ENCODE measurements around the gene ZNF844.

ZNF844 gene

GRCh38 chr19:12052091-12052496 lies 12.4 kb upstream of the ZNF844 start:
- no peaks in the 10 kb centered on the region for H3K9me2 ChIP-seq (replicated peaks; ENCODE audit: low read depth, low read length)
- H3K27me3 ChIP-seq (ENCODE audit: insufficient read depth, low read length, poor library complexity, severe bottlenecking): no peaks in the 10 kb centered on the region
- H3F3A ChIP-seq (ENCODE audit: low read depth): no peaks in the 10 kb centered on the region; the same call in 1 of the 2 replicates
- TF ChIP-seq, protein P1, sequence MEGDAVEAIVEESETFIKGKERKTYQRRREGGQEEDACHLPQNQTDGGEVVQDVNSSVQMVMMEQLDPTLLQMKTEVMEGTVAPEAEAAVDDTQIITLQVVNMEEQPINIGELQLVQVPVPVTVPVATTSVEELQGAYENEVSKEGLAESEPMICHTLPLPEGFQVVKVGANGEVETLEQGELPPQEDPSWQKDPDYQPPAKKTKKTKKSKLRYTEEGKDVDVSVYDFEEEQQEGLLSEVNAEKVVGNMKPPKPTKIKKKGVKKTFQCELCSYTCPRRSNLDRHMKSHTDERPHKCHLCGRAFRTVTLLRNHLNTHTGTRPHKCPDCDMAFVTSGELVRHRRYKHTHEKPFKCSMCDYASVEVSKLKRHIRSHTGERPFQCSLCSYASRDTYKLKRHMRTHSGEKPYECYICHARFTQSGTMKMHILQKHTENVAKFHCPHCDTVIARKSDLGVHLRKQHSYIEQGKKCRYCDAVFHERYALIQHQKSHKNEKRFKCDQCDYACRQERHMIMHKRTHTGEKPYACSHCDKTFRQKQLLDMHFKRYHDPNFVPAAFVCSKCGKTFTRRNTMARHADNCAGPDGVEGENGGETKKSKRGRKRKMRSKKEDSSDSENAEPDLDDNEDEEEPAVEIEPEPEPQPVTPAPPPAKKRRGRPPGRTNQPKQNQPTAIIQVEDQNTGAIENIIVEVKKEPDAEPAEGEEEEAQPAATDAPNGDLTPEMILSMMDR (conservative IDR thresholded peaks at IDR 0.05; ENCODE audit: low read length): no peak
- TF ChIP-seq EZH2phosphoT487 (IDR thresholded peaks at IDR 0.05; ENCODE audit: borderline replicate concordance): no peak
- H3K9ac ChIP-seq (ENCODE audit: low read depth, low read length, poor library complexity, severe bottlenecking): peak overlapping the region; percentile 67
- H4K20me1 ChIP-seq (ENCODE audit: insufficient read depth, low read length, poor library complexity, severe bottlenecking): no peaks in the 10 kb centered on the region
- peak overlapping the region; percentile 73; the same call in 1 of the 2 replicates for H2AFZ ChIP-seq (ENCODE audit: low read length)
- no peaks in the 10 kb centered on the region for H3K9me3 ChIP-seq (ENCODE audit: insufficient read depth, low read depth, low read length)
- H3K4me2 ChIP-seq (ENCODE audit: low read depth, low read length, poor library complexity, severe bottlenecking): peak overlapping the region; percentile 67
- no peaks in the 10 kb centered on the region for H3K4me1 ChIP-seq (ENCODE audit: insufficient read depth, low read length, poor library complexity, severe bottlenecking)
- H3K36me3 ChIP-seq (ENCODE audit: insufficient read depth, low read length): no peaks in the 10 kb centered on the region
- no peaks in the 10 kb centered on the region for H3K79me2 ChIP-seq (ENCODE audit: insufficient read depth, low read length)
- peak overlapping the region; percentile 73 for H3K4me3 ChIP-seq (ENCODE audit: low read length, poor library complexity, severe bottlenecking)

DNA sequence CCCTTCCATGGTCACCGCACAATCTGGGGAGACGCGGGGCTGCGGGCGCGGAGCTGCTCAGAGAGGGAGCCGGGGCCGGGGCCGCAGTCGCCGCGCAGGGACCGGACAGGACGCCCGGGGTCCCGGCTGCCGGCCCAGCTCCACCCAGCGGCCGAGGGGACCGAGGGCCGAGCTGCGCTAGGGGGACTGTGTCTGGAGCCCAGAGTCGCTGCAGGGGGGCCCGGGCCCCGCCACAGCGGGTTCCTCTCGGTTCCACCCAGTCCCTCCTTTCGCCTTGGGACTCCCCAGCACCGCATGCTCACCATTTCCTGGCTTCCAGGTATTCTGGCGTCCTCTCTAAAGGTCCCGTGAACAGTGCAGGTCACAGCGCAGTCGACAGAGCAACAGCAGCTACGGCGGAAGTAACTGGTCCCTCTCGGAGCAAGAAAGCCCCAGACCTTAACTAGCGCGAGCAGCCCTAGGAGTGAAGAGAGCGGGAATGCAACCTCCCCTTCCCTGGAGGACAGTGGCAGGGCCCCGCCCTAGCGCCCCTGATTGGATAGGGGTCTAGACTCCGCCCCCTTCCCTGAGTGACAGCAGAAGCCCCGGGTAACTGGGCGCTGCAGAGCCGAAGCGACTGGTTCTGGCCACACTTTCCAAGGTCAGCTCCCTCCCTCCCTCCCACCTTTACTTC lies 11.9 kb upstream of the ZNF844 start, which contains the start of gene ZNF878:
Gene ZNF878 (minus strand): TSS at position 465 of the 673 bp plus-strand sequence. CDS start 160 bp downstream, at position 305.
- Histone ChIP-seq H3K9me3 (ENCODE audit: insufficient read depth, low read depth, low read length) (no peaks in the 10 kb centered on the region), H3K4me1 (ENCODE audit: insufficient read depth, low read length, poor library complexity, severe bottlenecking) (no peaks in the 10 kb centered on the region), H3F3A (ENCODE audit: low read depth) (no peaks in the 10 kb centered on the region; the same call in 1 of the 2 replicates), H3K4me3 (ENCODE audit: low read length, poor library complexity, severe bottlenecking) (peak within 1 kb of the TSS; percentile 73), H3K9me2 (replicated peaks; ENCODE audit: low read depth, low read length) (no peaks in the 10 kb centered on the region), H4K20me1 (ENCODE audit: insufficient read depth, low read length, poor library complexity, severe bottlenecking) (no peaks in the 10 kb centered on the region), H3K9ac (ENCODE audit: low read depth, low read length, poor library complexity, severe bottlenecking) (peak within 1 kb of the TSS; percentile 67), H2AFZ (ENCODE audit: low read length) (peak within 1 kb of the TSS; percentile 73), H3K4me2 (ENCODE audit: low read depth, low read length, poor library complexity, severe bottlenecking) (peak within 1 kb of the TSS; percentile 67), H3K36me3 (ENCODE audit: insufficient read depth, low read length) (no peaks in the 10 kb centered on the region), H3K27me3 (ENCODE audit: insufficient read depth, low read length, poor library complexity, severe bottlenecking) (no peaks in the 10 kb centered on the region), H3K79me2 (ENCODE audit: insufficient read depth, low read length) (no peaks in the 10 kb centered on the region)
- TF ChIP-seq, protein P1 (conservative IDR thresholded peaks at IDR 0.05; ENCODE audit: low read length): no peak

DNA sequence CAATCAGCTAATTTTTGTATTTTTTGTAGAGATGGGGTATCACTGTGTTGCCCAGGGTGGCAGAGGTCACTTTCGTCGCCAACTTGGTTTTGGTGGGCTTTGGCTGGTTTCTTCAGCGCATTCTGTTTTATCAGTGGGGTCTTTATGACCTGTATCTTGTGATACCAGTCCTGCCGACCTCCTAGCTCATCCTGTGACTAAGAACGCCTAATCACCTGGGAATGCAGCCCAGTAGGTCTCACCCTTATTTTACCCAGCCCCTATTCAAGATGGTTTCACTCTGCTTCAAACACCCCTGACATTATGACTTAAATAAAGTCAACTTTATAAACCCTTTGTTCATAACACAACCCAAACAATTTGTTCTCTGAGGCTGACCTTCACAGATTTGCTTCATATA lies 8.7 kb upstream of the ZNF844 start:
- TF ChIP-seq, protein P1 (conservative IDR thresholded peaks at IDR 0.05; ENCODE audit: low read length): no peak
- no peak for TF ChIP-seq EZH2phosphoT487 (IDR thresholded peaks at IDR 0.05; ENCODE audit: borderline replicate concordance)
- Histone ChIP-seq H3K4me2 (ENCODE audit: low read depth, low read length, poor library complexity, severe bottlenecking) (no peak overlapping the region), H3K4me1 (ENCODE audit: insufficient read depth, low read length, poor library complexity, severe bottlenecking) (no peaks in the 10 kb centered on the region)

More for the DNA sequence above, 8.7 kb upstream of the ZNF844 start:
- Histone ChIP-seq H3K9me2 (replicated peaks; ENCODE audit: low read depth, low read length) (no peaks in the 10 kb centered on the region), H3K27me3 (ENCODE audit: insufficient read depth, low read length, poor library complexity, severe bottlenecking) (no peaks in the 10 kb centered on the region), H3K79me2 (ENCODE audit: insufficient read depth, low read length) (no peaks in the 10 kb centered on the region), H2AFZ (ENCODE audit: low read length) (no peak overlapping the region), H3K9me3 (ENCODE audit: insufficient read depth, low read depth, low read length) (no peaks in the 10 kb centered on the region), H3K4me3 (ENCODE audit: low read length, poor library complexity, severe bottlenecking) (no peak overlapping the region), H4K20me1 (ENCODE audit: insufficient read depth, low read length, poor library complexity, severe bottlenecking) (no peaks in the 10 kb centered on the region), H3K36me3 (ENCODE audit: insufficient read depth, low read length) (no peaks in the 10 kb centered on the region), H3F3A (ENCODE audit: low read depth) (no peaks in the 10 kb centered on the region), H3K9ac (ENCODE audit: low read depth, low read length, poor library complexity, severe bottlenecking) (no peak overlapping the region)

Measured in Loucy (cell line).